Fibroblast of skin of back (primary cell): ENCODE data around the gene GSTT4.
"Not testable (repeated sequence)": the region's sequence is repeated elsewhere in the genome, so short reads cannot be mapped to it uniquely, and the experiment has no call there.

Experiments
- DNase-seq: peaks from one replicate; pipeline ENCODE4 v3.0.0-alpha.2; 2013

GSTT4 gene

DNA sequence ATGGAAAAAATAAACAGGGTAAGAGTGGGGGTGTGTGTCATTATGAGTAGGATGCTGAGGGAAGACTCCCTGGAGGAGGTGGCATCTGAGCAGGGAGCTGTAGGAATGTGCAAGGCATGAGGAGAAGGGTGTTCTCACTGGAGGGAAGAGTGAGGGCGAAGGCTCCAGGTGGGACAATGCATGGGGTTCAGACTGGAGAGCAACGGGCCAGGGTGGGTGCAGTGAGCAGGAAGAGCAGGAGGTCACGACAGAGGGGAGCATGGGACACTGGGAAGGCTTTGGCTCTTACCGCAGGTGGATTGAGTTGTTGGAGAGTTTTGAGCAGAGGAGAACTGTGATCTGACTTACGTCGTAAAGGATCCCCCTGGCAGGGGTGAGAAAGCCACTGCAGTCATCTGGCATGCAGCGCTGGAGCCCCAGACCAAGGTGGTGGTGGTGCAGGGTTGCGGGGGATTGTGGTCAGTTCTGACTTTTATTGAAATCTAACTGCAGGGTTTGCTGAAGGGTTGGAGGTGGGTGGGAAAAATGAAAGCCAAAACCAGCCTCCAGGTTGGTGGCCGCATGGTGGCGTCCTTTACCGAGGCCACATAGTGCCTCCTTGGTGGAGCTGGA is 52.4 kb downstream of the GSTT4 start:
- not testable (repeated sequence) for DNase-seq

DNA sequence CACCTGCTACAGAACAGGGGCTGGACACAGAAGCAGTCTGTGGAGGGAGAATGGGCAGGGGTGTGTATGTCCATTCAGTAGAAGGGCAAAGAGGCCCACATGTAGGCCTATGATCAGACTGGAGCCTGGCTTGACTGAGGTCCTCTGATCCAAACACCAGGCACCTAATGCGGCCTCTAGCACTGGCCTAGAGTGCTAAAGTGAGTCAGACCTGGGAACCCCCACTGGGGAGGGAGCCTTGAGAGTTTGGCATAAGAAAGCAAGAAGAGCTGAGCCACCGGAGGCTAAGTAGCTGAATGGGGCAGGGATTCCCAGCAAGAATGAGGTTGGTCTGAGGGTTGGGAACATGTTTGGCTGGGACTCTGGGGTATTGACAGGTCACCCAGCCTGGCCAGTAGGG is 53.9 kb downstream of the GSTT4 start:
- DNase-seq = not testable (repeated sequence)

DNA sequence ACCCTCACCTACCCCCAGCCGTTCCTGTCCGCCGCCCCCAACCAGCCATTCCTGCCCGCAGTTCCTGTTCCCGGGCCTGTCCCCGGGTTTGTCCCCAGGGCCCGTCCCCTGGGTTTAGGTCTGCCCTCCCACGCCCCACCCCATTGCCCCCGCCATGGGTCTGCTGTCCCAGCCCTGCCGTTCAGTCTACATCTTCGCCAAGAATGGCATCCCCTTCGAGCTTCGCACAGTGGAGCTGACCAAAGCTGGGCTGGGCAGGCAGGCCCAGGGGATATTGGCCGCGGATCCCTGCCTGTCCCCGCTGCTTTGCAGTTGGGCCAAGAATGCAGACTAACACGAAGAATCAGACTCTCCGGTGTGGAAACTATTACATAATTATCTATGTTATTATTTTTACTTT is 55.5 kb downstream of the GSTT4 start:
- DNase-seq = not testable (repeated sequence)
